MCF 10A (cell line): ENCODE measurements around the gene DVL1. TPM values are rescaled to one million over a fixed set of nuclear protein-coding genes. Genes with fewer than 3 reads are reported as not detected.

Source experiments
- BruUV-seq: library from RNA; stranded (reverse); fragments of 400-500 nt; replicated peaks from 2 replicates; lab custom pipeline; 2021; lab: Mats Ljungman, UMichigan
- CTCF ChIA-PET: fragments of 300-600 bp; sonication (Branson Sonifier 250); formaldehyde crosslinking; extraction: SDS; loops from one replicate; lab custom pipeline; 2021; ENCODE audit warnings: antibody characterized with exemption, inconsistent platforms; lab: Yijun Ruan, JAX
- POLR2A ChIA-PET: fragments of 300-600, 350-650 bp; sonication (Branson Sonifier 250); formaldehyde crosslinking; extraction: SDS; loops from one replicate; lab custom pipeline; 2020; ENCODE audit warnings: antibody characterized with exemption, inconsistent platforms; lab: Yijun Ruan, JAX
- DNase-seq: peaks from one replicate; pipeline ENCODE4 v3.0.0-alpha.2; 2018; ENCODE audit not compliant: unreplicated experiment
- H3K27ac Mint-ChIP-seq: one replicate; pipeline ENCODE4 v1.8.0; 2022; ENCODE audit warnings: mild to moderate bottlenecking, low read depth, mixed read lengths; ENCODE audit not compliant: unreplicated experiment
- H3K27me3 Mint-ChIP-seq: one replicate; pipeline ENCODE4 v1.8.0; 2022; ENCODE audit warnings: mixed read lengths; ENCODE audit not compliant: insufficient read depth, unreplicated experiment
- H3K36me3 Mint-ChIP-seq: one replicate; pipeline ENCODE4 v1.8.0; 2022; ENCODE audit warnings: mild to moderate bottlenecking, moderate library complexity, mixed read lengths; ENCODE audit not compliant: insufficient read depth, unreplicated experiment
- H3K4me1 Mint-ChIP-seq: one replicate; pipeline ENCODE4 v1.8.0; 2022; ENCODE audit warnings: mixed read lengths; ENCODE audit not compliant: insufficient read depth, unreplicated experiment
- H3K4me3 Mint-ChIP-seq: one replicate; pipeline ENCODE4 v1.8.0; 2022; ENCODE audit warnings: mild to moderate bottlenecking, moderate library complexity, mixed read lengths; ENCODE audit not compliant: unreplicated experiment
- H3K9me3 Mint-ChIP-seq: one replicate; pipeline ENCODE4 v1.8.0; 2022; ENCODE audit warnings: mixed read lengths; ENCODE audit not compliant: unreplicated experiment
- intact Hi-C: fragments of 100-400 bp; cut with micrococcal nuclease; formaldehyde crosslinking; loops from 2 replicates; pipeline ENCODE4 v1.14.1; 2022
- total RNA-seq: library from RNA; stranded (reverse); gene quantifications from 2 replicates; pipeline ENCODE4 v1.2.3, GENCODE V29; 2022
- TF ChIP-seq, protein P1 (sequence below): fragments of 200-600 bp; IDR thresholded peaks from one replicate; pipeline ENCODE4 v1.8.0; 2022; ENCODE audit warnings: antibody characterized with exemption, mild to moderate bottlenecking; ENCODE audit not compliant: unreplicated experiment

Gene DVL1
- total RNA-seq, 1 experiment from 2014 or later: 113 TPM

DNA sequence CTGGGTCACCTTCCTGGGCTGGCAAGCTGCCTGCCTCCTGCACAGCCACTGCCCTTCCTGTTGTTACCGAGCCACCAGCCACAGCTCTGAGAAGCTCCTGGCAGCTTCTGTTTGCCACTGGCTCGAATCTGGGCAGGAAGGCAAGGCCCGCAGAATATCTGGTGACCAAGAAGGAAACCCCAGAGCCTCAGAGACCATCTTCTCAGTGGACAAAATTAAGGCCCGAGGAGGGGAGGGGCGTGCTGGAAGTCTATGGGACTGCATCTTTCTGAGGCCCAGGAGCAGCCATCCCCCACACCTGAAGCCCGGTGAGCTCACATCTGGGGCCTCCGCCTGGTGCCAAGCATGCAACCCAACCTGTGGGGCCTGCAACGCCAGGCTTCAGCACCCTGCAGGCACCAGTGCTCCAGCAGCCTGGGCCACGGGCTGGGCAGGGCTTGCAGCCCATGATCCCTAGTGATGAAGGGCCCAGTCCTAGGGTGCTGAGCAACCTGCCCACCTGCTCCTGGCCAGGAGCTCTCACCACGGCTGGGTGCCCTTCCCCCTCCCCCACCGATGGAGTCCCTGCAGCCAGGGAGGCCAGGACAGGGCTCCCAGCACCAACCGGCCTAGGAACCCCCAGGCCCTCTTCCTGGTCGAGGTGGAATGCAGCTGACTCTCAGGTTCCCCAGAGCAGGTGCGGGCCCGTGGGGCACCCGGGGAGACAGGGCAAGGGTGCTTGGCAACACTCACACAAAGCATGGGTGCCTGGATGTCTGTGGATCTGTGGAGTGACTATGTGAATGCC is 23.7 kb downstream of the DVL1 start:
- no peaks in the 10 kb centered on the region for H3K27me3 Mint-ChIP-seq
- CTCF ChIA-PET: interaction anchor here (0.6 to 1.0 kb wide), 6 partner anchors 9 to 262 kb away, joined by 3 to 6 read pairs (median 4); partner anchors contain the start of gene AURKAIP1
- intact Hi-C loops: no loop called here
- peak overlapping the region; percentile 85 for H3K27ac Mint-ChIP-seq
- peaks cover 20% of the 10 kb centered on the region for H3K4me1 Mint-ChIP-seq
- POLR2A ChIA-PET: interaction anchor here (0.5 to 2.3 kb wide), 11 partner anchors 8 to 367 kb away, joined by 3 to 21 read pairs (median 4); partner anchors contain the start of genes AURKAIP1, CCNL2 and NOC2L
- H3K9me3 Mint-ChIP-seq: no peaks in the 10 kb centered on the region
- H3K36me3 Mint-ChIP-seq: peaks cover 23% of the 10 kb centered on the region
- no peak for DNase-seq
- TF ChIP-seq, protein P1, sequence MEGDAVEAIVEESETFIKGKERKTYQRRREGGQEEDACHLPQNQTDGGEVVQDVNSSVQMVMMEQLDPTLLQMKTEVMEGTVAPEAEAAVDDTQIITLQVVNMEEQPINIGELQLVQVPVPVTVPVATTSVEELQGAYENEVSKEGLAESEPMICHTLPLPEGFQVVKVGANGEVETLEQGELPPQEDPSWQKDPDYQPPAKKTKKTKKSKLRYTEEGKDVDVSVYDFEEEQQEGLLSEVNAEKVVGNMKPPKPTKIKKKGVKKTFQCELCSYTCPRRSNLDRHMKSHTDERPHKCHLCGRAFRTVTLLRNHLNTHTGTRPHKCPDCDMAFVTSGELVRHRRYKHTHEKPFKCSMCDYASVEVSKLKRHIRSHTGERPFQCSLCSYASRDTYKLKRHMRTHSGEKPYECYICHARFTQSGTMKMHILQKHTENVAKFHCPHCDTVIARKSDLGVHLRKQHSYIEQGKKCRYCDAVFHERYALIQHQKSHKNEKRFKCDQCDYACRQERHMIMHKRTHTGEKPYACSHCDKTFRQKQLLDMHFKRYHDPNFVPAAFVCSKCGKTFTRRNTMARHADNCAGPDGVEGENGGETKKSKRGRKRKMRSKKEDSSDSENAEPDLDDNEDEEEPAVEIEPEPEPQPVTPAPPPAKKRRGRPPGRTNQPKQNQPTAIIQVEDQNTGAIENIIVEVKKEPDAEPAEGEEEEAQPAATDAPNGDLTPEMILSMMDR: no peak
- peak overlapping the region; percentile 70 for H3K4me3 Mint-ChIP-seq
- BruUV-seq: no TSS peak

DNA sequence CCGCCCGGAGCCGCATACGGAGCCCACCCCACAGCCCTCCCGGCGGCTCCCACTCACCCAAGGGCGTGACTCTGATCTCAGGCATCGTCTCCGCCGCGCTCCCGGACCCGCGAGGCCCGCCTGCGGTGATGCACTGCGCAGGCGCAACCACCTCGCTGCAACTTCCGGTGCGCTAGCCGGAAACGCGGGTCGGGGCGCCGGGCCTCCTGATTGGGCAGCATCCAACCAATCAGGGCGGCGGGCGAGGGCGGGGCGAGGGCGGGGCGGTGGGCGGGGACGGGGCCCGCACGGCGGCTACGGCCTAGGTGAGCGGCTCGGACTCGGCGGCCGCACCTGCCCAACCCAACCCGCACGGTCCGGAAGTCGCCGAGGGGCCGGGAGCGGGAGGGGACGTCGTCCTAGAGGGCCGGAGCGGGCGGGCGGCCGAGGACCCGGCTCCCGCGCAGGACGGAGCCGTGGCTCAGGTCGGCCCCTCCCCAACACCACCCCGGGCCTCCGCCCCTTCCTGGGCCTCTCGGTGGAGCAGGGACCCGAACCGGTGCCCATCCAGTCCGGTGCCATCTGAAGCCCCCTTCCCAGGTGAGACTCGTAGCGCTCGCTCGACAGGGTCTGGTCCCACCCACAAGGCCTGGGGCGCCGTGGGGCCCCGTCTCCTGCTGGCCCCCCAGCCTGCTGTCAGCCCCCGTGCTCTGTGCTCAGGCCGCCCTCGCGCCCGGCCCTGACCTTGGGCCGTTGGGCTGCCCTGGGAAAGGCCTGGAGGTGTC is 24.5 kb downstream of the DVL1 start, which contains the start of the genes CPTP and INTS11:
Gene CPTP, plus strand, starts transcription at position 279 of the 764 bp plus-strand sequence. CDS start 2,109 bp downstream, outside the sequence.
Gene INTS11, minus strand, starts transcription at position 137 of the 764 bp plus-strand sequence. Its CDS starts 52 bp downstream, at position 85.
- ChIA-PET CTCF (interaction anchor here (0.6 to 1.0 kb wide), 5 partner anchors 21 to 261 kb away, joined by 3 to 6 read pairs (median 3); partner anchors contain the start of gene AURKAIP1), POLR2A (interaction anchor here (0.7 to 2.3 kb wide), 9 partner anchors 8 to 366 kb away, joined by 3 to 21 read pairs (median 4); partner anchors contain the start of genes AURKAIP1, CCNL2 and NOC2L)
- H3K36me3 Mint-ChIP-seq: peaks cover 17% of the 10 kb centered on the region
- H3K4me3 Mint-ChIP-seq: peak within 1 kb of the TSS; percentile 70
- H3K27ac Mint-ChIP-seq: peak within 1 kb of the TSS; percentile 85
- intact Hi-C loops: no loop called here
- DNase-seq: peak; percentile 90
- H3K4me1 Mint-ChIP-seq: peaks cover 20% of the 10 kb centered on the region
- no peaks in the 10 kb centered on the region for H3K9me3 Mint-ChIP-seq
- BruUV-seq: TSS peak; percentile 43
- no peaks in the 10 kb centered on the region for H3K27me3 Mint-ChIP-seq
- TF ChIP-seq, protein P1: no peak

DNA sequence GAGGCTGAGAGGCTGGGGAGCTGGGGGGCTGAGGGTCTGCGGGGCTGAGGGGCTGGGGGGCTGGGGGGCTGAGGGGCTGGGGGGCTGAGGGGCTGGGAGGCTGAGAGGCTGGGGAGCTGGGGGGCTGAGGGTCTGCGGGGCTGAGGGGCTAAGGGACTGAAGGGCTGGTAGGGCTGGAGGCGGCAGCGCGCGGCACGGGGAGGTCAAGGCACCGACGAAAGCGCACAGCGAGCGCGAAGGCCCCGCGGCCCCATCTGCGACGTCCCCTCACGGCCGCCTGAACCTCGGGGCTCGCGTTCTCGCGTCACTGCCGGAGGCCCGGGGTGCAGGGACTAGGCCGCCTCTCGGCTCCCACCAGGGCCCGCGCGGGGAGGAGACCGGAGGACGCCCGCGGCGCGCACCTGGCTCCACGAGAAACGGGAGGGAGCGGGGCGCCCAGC is 25.1 kb downstream of the DVL1 start:
- Mint-ChIP-seq H3K27ac (peak overlapping the region; percentile 85), H3K4me3 (peak overlapping the region; percentile 70), H3K27me3 (no peaks in the 10 kb centered on the region), H3K9me3 (no peaks in the 10 kb centered on the region), H3K36me3 (peaks cover 17% of the 10 kb centered on the region), H3K4me1 (peaks cover 20% of the 10 kb centered on the region)
- ChIA-PET CTCF (interaction anchor here (0.5 kb wide), 1 partner anchor 85 kb away, joined by 3 read pairs; no protein-coding TSS in a partner anchor), POLR2A (interaction anchor here (1.0 to 1.4 kb wide), 2 partner anchors 15 to 51 kb away, joined by 3 to 5 read pairs; partner anchors contain the start of gene AURKAIP1)
- BruUV-seq: no TSS peak
- TF ChIP-seq, protein P1: no peak
- intact Hi-C loops: no loop called here
- DNase-seq: no peak
